ENCODE measurements around the gene PLCB1.
A peak's percentile ranks its signal among the peaks of the same experiment; 100 is the strongest.

The PLCB1 gene

GRCh38 chr20:8473459-8473858, 341.4 kb downstream of the PLCB1 start:
- no peak for DNase-seq (ENCODE audit: low read depth)

GRCh38 chr20:8474027-8474668, 342.1 kb downstream of the PLCB1 start:
- TF ChIP-seq MYC (IDR thresholded peaks at IDR 0.05; ENCODE audit: low read depth, low read length) (no peak), MAX (IDR thresholded peaks at IDR 0.05; ENCODE audit: low read depth, low read length) (no peak), POLR2A (IDR thresholded peaks at IDR 0.05; ENCODE audit: extremely low read depth, insufficient read length) (no peak), CTCF (IDR thresholded peaks at IDR 0.05; ENCODE audit: low read depth, low read length) (no peak)
- no peak overlapping the region for H3K4me3 ChIP-seq (ENCODE audit: low read depth, low read length)
- DNase-seq (ENCODE audit: low read depth), result no peak

More at GRCh38 chr20:8473459-8473858, 341.4 kb downstream of the PLCB1 start:
- no peak for TF ChIP-seq MYC (IDR thresholded peaks at IDR 0.05; ENCODE audit: low read depth, low read length)
- no peak for TF ChIP-seq CTCF (IDR thresholded peaks at IDR 0.05; ENCODE audit: low read depth, low read length)
- no peak for TF ChIP-seq MAX (IDR thresholded peaks at IDR 0.05; ENCODE audit: low read depth, low read length)
- no peak for TF ChIP-seq POLR2A (IDR thresholded peaks at IDR 0.05; ENCODE audit: extremely low read depth, insufficient read length)
- H3K4me3 ChIP-seq (ENCODE audit: low read depth, low read length), result no peak overlapping the region

- TF ChIP-seq POLR2A (IDR thresholded peaks at IDR 0.05; ENCODE audit: extremely low read depth, insufficient read length) (no peak), MAX (IDR thresholded peaks at IDR 0.05; ENCODE audit: low read depth, low read length) (no peak; the same call in 1 of the 2 replicates), MYC (IDR thresholded peaks at IDR 0.05; ENCODE audit: low read depth, low read length) (no peak; the same call in 1 of the 2 replicates), CTCF (IDR thresholded peaks at IDR 0.05; ENCODE audit: low read depth, low read length) (no peak)
- peak; percentile 94 for DNase-seq (ENCODE audit: low read depth)
- H3K4me3 ChIP-seq (ENCODE audit: low read depth, low read length), result no peak overlapping the region
Observed at GRCh38 chr20:8476021-8476420, 344.0 kb downstream of the PLCB1 start.

GRCh38 chr20:8480597-8480996, 348.5 kb downstream of the PLCB1 start:
- no peak for DNase-seq (ENCODE audit: low read depth)
- TF ChIP-seq POLR2A (IDR thresholded peaks at IDR 0.05; ENCODE audit: extremely low read depth, insufficient read length) (no peak), MAX (IDR thresholded peaks at IDR 0.05; ENCODE audit: low read depth, low read length) (no peak), MYC (IDR thresholded peaks at IDR 0.05; ENCODE audit: low read depth, low read length) (no peak), CTCF (IDR thresholded peaks at IDR 0.05; ENCODE audit: low read depth, low read length) (no peak)
- H3K4me3 ChIP-seq (ENCODE audit: low read depth, low read length), result no peak overlapping the region

GRCh38 chr20:8487696-8488095, 355.6 kb downstream of the PLCB1 start:
- no peak for DNase-seq (ENCODE audit: low read depth)
- TF ChIP-seq MYC (IDR thresholded peaks at IDR 0.05; ENCODE audit: low read depth, low read length) (no peak), CTCF (IDR thresholded peaks at IDR 0.05; ENCODE audit: low read depth, low read length) (no peak), MAX (IDR thresholded peaks at IDR 0.05; ENCODE audit: low read depth, low read length) (no peak), POLR2A (IDR thresholded peaks at IDR 0.05; ENCODE audit: extremely low read depth, insufficient read length) (no peak)
- no peak overlapping the region for H3K4me3 ChIP-seq (ENCODE audit: low read depth, low read length)
